ENCODE data around the gene ADAP1. TPM values are rescaled to one million over a fixed set of nuclear protein-coding genes. Genes with fewer than 3 reads are reported as not detected.
"Not testable (repeated sequence)": the region's sequence is repeated elsewhere in the genome, so short reads cannot be mapped to it uniquely, and the experiment has no call there.

Gene ADAP1
- total and polyA plus RNA-seq, 8 donors, result 2.2 to 169 (median 22.6) TPM

DNA sequence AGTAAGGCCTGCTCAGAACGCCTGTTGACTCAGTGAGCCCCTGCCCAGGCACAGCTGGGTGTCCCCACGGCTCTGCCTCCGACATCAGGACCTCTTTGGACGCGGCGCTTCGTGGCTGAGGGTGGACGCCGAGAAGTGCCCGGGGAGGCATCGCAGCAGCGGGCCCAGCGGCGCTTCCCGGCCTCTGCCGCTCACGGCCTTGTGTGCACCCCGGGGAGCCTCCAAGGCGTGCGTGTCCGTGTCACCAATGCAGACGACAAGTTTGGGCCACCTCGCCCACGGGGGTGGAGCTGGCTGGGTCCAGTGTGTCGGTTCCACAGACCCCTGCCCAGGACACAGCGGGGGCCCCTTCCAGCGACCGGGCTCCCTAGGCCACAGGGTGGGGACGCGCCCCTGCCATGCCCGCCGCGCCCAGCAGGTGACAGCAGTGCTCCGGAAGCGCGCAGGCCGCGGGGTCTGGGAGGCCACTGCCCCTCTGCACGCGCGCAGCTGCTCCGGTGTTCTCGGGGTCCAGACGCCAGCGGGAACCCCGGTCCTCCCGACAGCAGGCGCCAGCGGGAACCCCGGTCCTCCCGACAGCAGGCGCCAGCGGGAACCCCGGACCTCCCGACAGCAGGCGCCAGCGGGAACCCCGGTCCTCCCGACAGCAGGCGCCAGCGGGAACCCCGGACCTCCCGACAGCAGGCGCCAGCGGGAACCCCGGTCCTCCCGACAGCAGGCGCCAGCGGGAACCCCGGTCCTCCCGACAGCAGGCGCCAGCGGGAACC is 45.7 kb downstream of the ADAP1 start:
- H3K27me3 ChIP-seq; H3K9me3 ChIP-seq; intact Hi-C loops (cut with DNase I; ENCODE audit: low total_unique reads): not testable (repeated sequence)
- Histone ChIP-seq H3K4me3 (peak overlapping the region; percentile 28 to 43 (median 34)), H3K36me3 (peaks cover 0 to 23% (median 7%) of the 10 kb centered on the region in 4 donors), H3K4me1 (peaks cover 5 to 41% (median 12%) of the 10 kb centered on the region in 4 donors), H3K27ac (peak overlapping the region in 3 of 5 donors; percentile 11 to 77 (median 64))
- WGBS, 5 donors, result 32 to 65% (median 33%) methylated on average over 33 to 48 of the region's 73 CpGs
- peak; percentile 54 to 88 for DNase-seq
- TF ChIP-seq, protein P1, sequence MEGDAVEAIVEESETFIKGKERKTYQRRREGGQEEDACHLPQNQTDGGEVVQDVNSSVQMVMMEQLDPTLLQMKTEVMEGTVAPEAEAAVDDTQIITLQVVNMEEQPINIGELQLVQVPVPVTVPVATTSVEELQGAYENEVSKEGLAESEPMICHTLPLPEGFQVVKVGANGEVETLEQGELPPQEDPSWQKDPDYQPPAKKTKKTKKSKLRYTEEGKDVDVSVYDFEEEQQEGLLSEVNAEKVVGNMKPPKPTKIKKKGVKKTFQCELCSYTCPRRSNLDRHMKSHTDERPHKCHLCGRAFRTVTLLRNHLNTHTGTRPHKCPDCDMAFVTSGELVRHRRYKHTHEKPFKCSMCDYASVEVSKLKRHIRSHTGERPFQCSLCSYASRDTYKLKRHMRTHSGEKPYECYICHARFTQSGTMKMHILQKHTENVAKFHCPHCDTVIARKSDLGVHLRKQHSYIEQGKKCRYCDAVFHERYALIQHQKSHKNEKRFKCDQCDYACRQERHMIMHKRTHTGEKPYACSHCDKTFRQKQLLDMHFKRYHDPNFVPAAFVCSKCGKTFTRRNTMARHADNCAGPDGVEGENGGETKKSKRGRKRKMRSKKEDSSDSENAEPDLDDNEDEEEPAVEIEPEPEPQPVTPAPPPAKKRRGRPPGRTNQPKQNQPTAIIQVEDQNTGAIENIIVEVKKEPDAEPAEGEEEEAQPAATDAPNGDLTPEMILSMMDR (IDR thresholded peaks at IDR 0.05), result peak in 5 of 7 experiments; percentile 41 to 91 (median 70)
- peak in 1 of 3 donors; percentile 47 for TF ChIP-seq POLR2AphosphoS5 (IDR thresholded peaks at IDR 0.05)

DNA sequence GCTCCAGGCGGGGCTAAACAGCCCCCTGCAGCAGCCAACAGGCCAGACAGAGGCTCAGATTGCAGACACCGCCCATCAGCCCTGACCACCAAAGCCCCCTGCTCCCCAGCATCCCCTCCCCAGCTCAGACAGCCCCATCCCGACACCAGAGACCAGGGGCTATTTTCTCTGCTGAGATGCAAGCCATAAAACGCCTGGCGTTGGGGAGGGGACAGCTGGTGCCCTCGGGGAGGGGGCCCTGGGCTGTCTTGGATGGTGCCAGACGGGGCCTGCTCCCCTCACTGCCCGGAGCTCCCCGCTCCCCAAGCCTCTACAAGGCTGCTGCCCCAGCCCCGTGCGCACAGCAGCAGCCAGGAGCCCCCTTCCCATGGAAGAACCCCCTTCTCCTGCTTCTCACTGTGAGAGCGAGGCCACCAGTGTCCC is 46.3 kb downstream of the ADAP1 start:
- H3K27ac ChIP-seq, result peak overlapping the region in 2 of 5 donors; percentile 20 to 77
- no peak for TF ChIP-seq POLR2A (IDR thresholded peaks at IDR 0.05)
- TF ChIP-seq, protein P1 (IDR thresholded peaks at IDR 0.05), result no peak
- TF ChIP-seq EP300 (IDR thresholded peaks at IDR 0.05), result no peak
- TF ChIP-seq POLR2AphosphoS5 (IDR thresholded peaks at IDR 0.05), result no peak
- DNase-seq, result no peak
- no peaks in the 10 kb centered on the region for H3K27me3 ChIP-seq
- WGBS, 5 donors, result 82 to 94% (median 90%) methylated on average over 2 to 12 of the region's 12 CpGs
- peaks cover 5 to 36% (median 9%) of the 10 kb centered on the region in 4 donors for H3K4me1 ChIP-seq
- peak overlapping the region in 1 of 4 donors; percentile 43 for H3K4me3 ChIP-seq
- intact Hi-C loops (cut with DNase I; ENCODE audit: low total_unique reads), result no loop called here
- H3K9me3 ChIP-seq, result no peaks in the 10 kb centered on the region
- H3K36me3 ChIP-seq, result peaks cover 0 to 28% (median 11%) of the 10 kb centered on the region in 4 donors

DNA sequence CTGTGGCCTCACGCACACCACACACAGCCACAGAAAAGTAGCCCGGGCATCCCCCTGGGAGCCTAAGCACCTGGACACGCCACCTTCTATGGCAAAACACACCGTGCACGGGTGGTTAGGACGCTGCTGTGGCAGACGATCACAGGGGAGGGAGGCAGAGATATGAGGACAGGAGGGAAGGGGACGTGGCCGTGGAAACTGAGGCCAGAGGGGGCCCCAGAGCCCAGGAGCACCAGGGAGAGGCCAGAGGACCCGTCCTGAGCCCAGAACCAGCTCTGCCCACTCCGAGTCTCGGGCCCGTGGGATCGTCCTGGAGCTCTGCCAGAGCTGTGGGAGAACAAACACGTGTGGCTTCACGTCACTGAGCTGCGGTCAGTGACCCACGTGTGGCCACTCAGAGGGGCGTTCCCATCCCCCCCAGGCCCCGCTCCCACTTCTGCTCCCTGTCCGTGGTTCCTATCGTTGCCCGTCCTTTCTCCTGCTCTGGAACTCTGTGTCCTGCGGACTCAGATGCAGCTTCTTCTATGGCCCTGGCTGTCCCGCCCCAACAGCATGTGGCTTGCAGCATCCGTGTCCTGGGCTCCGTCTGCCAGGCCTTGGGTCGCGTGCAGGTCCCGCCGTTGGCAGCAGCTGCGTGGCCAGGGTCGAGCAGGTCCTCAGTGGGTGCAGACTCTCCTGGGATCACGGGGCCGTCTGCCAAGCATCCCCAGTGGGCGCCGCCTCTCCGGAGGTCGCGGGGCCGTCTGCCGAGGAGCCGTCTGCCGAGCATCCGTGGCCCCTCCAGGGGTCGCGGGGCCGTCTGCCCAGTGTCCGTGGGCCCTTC is 47.1 kb downstream of the ADAP1 start:
- DNase-seq, result no peak
- Histone ChIP-seq H3K27me3 (no peaks in the 10 kb centered on the region), H3K27ac (no peak overlapping the region), H3K36me3 (peaks cover 0 to 28% (median 13%) of the 10 kb centered on the region in 4 donors), H3K4me1 (peaks cover 5 to 36% (median 9%) of the 10 kb centered on the region in 4 donors), H3K4me3 (no peak overlapping the region), H3K9me3 (no peaks in the 10 kb centered on the region)
- intact Hi-C loops (cut with DNase I; ENCODE audit: low total_unique reads), result no loop called here
- TF ChIP-seq EP300 (IDR thresholded peaks at IDR 0.05) (no peak), POLR2AphosphoS5 (IDR thresholded peaks at IDR 0.05) (no peak), POLR2A (IDR thresholded peaks at IDR 0.05) (no peak)
- TF ChIP-seq, protein P1 (IDR thresholded peaks at IDR 0.05), result no peak
- 74 to 84% (median 79%) methylated on average over 24 to 49 of the region's 49 CpGs for WGBS, 5 donors

DNA sequence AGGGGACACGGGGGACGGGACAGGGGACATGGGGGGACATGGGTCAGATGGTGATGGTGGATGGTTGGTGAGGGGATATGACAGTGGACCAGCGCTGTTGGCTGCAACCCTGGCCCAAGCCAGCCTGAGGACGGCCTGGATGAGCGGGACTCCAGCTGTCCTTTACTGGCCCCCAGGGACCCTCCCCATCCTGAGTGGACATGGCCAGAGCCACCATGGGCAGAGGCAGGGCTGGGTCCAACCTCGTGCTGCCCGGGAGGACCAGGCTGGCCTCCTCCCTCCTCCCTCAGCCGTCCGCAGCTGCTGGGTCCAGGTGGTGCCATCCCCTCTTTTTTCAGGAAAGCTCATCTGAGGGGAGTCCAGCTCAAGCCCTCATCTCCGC is 47.7 kb downstream of the ADAP1 start:
- TF ChIP-seq POLR2A (IDR thresholded peaks at IDR 0.05) (no peak), POLR2AphosphoS5 (IDR thresholded peaks at IDR 0.05) (no peak), EP300 (IDR thresholded peaks at IDR 0.05) (no peak)
- TF ChIP-seq, protein P1 (IDR thresholded peaks at IDR 0.05), result no peak

More for the DNA sequence above, 47.7 kb downstream of the ADAP1 start:
- Histone ChIP-seq H3K27me3 (no peaks in the 10 kb centered on the region), H3K4me3 (no peak overlapping the region), H3K36me3 (peaks cover 0 to 28% (median 13%) of the 10 kb centered on the region in 4 donors), H3K27ac (no peak overlapping the region), H3K4me1 (peaks cover 5 to 39% (median 11%) of the 10 kb centered on the region in 4 donors), H3K9me3 (no peaks in the 10 kb centered on the region)
- 69 to 89% (median 74%) methylated on average over 3 to 10 of the region's 10 CpGs for WGBS, 5 donors
- DNase-seq, result no peak
- intact Hi-C loops (cut with DNase I; ENCODE audit: low total_unique reads), result no loop called here
